H9 (cell line): ENCODE measurements around the gene CORO1C. TPM values are rescaled to one million over a fixed set of nuclear protein-coding genes. Genes with fewer than 3 reads are reported as not detected.

Experiments used
- DNase-seq: peaks from one replicate; pipeline ENCODE4 v3.0.0-alpha.2; 2017
- H2AFZ ChIP-seq: one replicate; pipeline ENCODE4 v1.6.1; 2013; ENCODE audit warnings: mild to moderate bottlenecking, low read length, control low read depth, moderate library complexity
- H2AK5ac ChIP-seq: 2 replicates; pipeline ENCODE4 v1.6.1; 2013; ENCODE audit warnings: low read length, control low read depth, mixed read lengths; ENCODE audit not compliant: insufficient read length
- H2BK120ac ChIP-seq: one replicate; pipeline ENCODE4 v1.6.1; 2013; ENCODE audit warnings: low read depth, mild to moderate bottlenecking, low read length, control low read depth, inconsistent platforms; ENCODE audit not compliant: poor library complexity, severe bottlenecking
- H2BK12ac ChIP-seq: 2 replicates; pipeline ENCODE4 v1.6.1; 2013; ENCODE audit warnings: low read length, control low read depth, mixed read lengths, low read depth; ENCODE audit not compliant: insufficient read length
- H2BK15ac ChIP-seq: 2 replicates; pipeline ENCODE4 v1.6.1; 2013; ENCODE audit warnings: low read depth, low read length, control low read depth
- H2BK20ac ChIP-seq: one replicate; pipeline ENCODE4 v1.6.1; 2013; ENCODE audit warnings: low read depth, mild to moderate bottlenecking, low read length, control low read depth, inconsistent platforms; ENCODE audit not compliant: poor library complexity, severe bottlenecking
- H2BK5ac ChIP-seq: 2 replicates; pipeline ENCODE4 v1.6.1; 2013; ENCODE audit warnings: low read length, control low read depth, mixed read lengths; ENCODE audit not compliant: insufficient read length
- H3K14ac ChIP-seq: 2 replicates; pipeline ENCODE4 v1.6.1; 2013; ENCODE audit warnings: low read length, control low read depth; ENCODE audit not compliant: insufficient read depth
- H3K18ac ChIP-seq: 2 replicates; pipeline ENCODE4 v1.6.1; 2013; ENCODE audit warnings: low read depth, mild to moderate bottlenecking, mixed read lengths, low read length, control low read depth; ENCODE audit not compliant: insufficient read length
- H3K23ac ChIP-seq: 2 replicates; pipeline ENCODE4 v1.6.1; 2013; ENCODE audit warnings: low read length, control low read depth, mixed read lengths, low read depth; ENCODE audit not compliant: insufficient read length
- H3K23me2 ChIP-seq: 2 replicates; pipeline ENCODE4 v1.6.1; 2013; ENCODE audit warnings: low read depth, mild to moderate bottlenecking, mixed read lengths, low read length, control low read depth; ENCODE audit not compliant: insufficient read length, poor library complexity, severe bottlenecking
- H3K27ac ChIP-seq: 2 replicates; pipeline ENCODE4 v1.5.1; 2013; ENCODE audit warnings: low read length, control low read depth, mixed read lengths, low read depth; ENCODE audit not compliant: insufficient read length
- H3K27me3 ChIP-seq: 2 replicates; pipeline ENCODE4 v1.6.1; 2013; ENCODE audit warnings: low read length, control low read depth, inconsistent platforms; ENCODE audit not compliant: insufficient read depth
- H3K4ac ChIP-seq: 2 replicates; pipeline ENCODE4 v1.6.1; 2013; ENCODE audit warnings: low read depth, mild to moderate bottlenecking, control low read depth, inconsistent platforms, low read length, moderate library complexity
- H3K4me1 ChIP-seq: 2 replicates; pipeline ENCODE4 v1.6.1; 2013; ENCODE audit warnings: low read length, control low read depth, inconsistent platforms; ENCODE audit not compliant: insufficient read depth
- H3K4me2 ChIP-seq: 2 replicates; pipeline ENCODE4 v1.6.1; 2013; ENCODE audit warnings: low read length, control low read depth, mixed read lengths; ENCODE audit not compliant: insufficient read length, insufficient read depth
- H3K56ac ChIP-seq: 2 replicates; pipeline ENCODE4 v1.6.1; 2013; ENCODE audit warnings: low read depth, mild to moderate bottlenecking, mixed read lengths, low read length, control low read depth; ENCODE audit not compliant: insufficient read length
- H3K79me1 ChIP-seq: 2 replicates; pipeline ENCODE4 v1.6.1; 2013; ENCODE audit warnings: low read depth, mild to moderate bottlenecking, moderate library complexity, low read length, control low read depth, inconsistent platforms; ENCODE audit not compliant: insufficient read depth, poor library complexity, severe bottlenecking
- H3K79me2 ChIP-seq: 2 replicates; pipeline ENCODE4 v1.6.1; 2013; ENCODE audit warnings: low read length, control low read depth, inconsistent platforms; ENCODE audit not compliant: insufficient read depth
- H3K9ac ChIP-seq: 2 replicates; pipeline ENCODE4 v1.6.1; 2013; ENCODE audit warnings: low read length, control low read depth, mixed read lengths; ENCODE audit not compliant: insufficient read length; ENCODE audit errors: extremely low read depth
- H3K9me3 ChIP-seq: one replicate; pipeline ENCODE4 v1.6.1; 2013; ENCODE audit warnings: low read depth, low read length, inconsistent platforms; ENCODE audit not compliant: control insufficient read depth
- H3T11ph ChIP-seq: one replicate; pipeline ENCODE4 v1.6.1; 2013; ENCODE audit warnings: mild to moderate bottlenecking, low read length, control low read depth, inconsistent platforms
- H4K20me1 ChIP-seq: one replicate; pipeline ENCODE4 v1.6.1; 2013; ENCODE audit not compliant: control insufficient read depth, insufficient read length, insufficient read depth
- H4K5ac ChIP-seq: 2 replicates; pipeline ENCODE4 v1.6.1; 2013; ENCODE audit warnings: low read depth, mild to moderate bottlenecking, mixed read lengths, low read length, control low read depth; ENCODE audit not compliant: insufficient read length
- H4K8ac ChIP-seq: replicated peaks from 2 replicates; pipeline ENCODE4 v1.6.1; 2013; ENCODE audit warnings: low read length, control low read depth, mixed read lengths, low read depth; ENCODE audit not compliant: insufficient read length
- H4K91ac ChIP-seq: 2 replicates; pipeline ENCODE4 v1.6.1; 2013; ENCODE audit warnings: low read depth, mild to moderate bottlenecking, moderate library complexity, mixed read lengths, low read length, control low read depth; ENCODE audit not compliant: insufficient read length
- H3K27ac Mint-ChIP-seq, 3 experiments: 2 replicates in 2 of 3; 3 replicates in 1 of 3; pipeline ENCODE4 v1.8.0; 2020 to 2021; ENCODE audit warnings: mixed read lengths in 3 of 3, mild to moderate bottlenecking in 1 of 3, moderate library complexity in 1 of 3
- H3K27me3 Mint-ChIP-seq: 2 replicates; pipeline ENCODE4 v1.8.0; 2021; ENCODE audit warnings: low read depth, mild to moderate bottlenecking, moderate library complexity, mixed read lengths
- H3K36me3 Mint-ChIP-seq, 3 experiments: 2 replicates in 2 of 3; 3 replicates in 1 of 3; pipeline ENCODE4 v1.8.0; 2020 to 2021; ENCODE audit warnings: low read depth in 3 of 3, mixed read lengths in 3 of 3; ENCODE audit not compliant: insufficient read depth in 1 of 3
- H3K4me1 Mint-ChIP-seq, 2 experiments: 2 replicates each; pipeline ENCODE4 v1.8.0; 2020; ENCODE audit warnings: mixed read lengths in 2 of 2
- H3K4me3 Mint-ChIP-seq, 2 experiments: 2 replicates in 1 of 2; 3 replicates in 1 of 2; pipeline ENCODE4 v1.8.0; 2020 to 2021; ENCODE audit warnings: mild to moderate bottlenecking in 2 of 2, mixed read lengths in 2 of 2, moderate library complexity in 1 of 2
- H3K9me3 Mint-ChIP-seq, 2 experiments: 2 replicates in 1 of 2; 3 replicates in 1 of 2; pipeline ENCODE4 v1.8.0; 2020; ENCODE audit warnings: mild to moderate bottlenecking in 2 of 2, mixed read lengths in 2 of 2, moderate library complexity in 1 of 2
- CTCF ChIP-seq: fragments of 200-600 bp; sonication (generic); conservative IDR thresholded peaks from 3 replicates; pipeline ENCODE4 v1.8.0; 2021; ENCODE audit warnings: antibody characterized with exemption, mild to moderate bottlenecking
- WGBS: extraction: QIAGEN DNeasy Blood & Tissue Kit; methylation state at CpG from one replicate; pipeline ENCODE4 v1.1.7; 2013; ENCODE audit warnings: missing lambda C conversion rate, low lambda C conversion rate, mixed read lengths; ENCODE audit not compliant: insufficient read length; ENCODE audit errors: extremely low coverage; 5-methylcytosine and 5-hydroxymethylcytosine counted together
- total RNA-seq: library from RNA; stranded (reverse); gene quantifications from 2 replicates; pipeline ENCODE4 v1.2.1, GENCODE V29; 2021

The CORO1C gene
- total RNA-seq, 1 experiment from 2014 or later: 154 TPM

- Histone ChIP-seq H3K4ac (no peak overlapping the region), H3K9me3 (no peaks in the 10 kb centered on the region), H2BK20ac (no peak overlapping the region), H3K14ac (no peak overlapping the region), H2AK5ac (no peak overlapping the region), H3T11ph (no peak overlapping the region), H2BK5ac (no peak overlapping the region), H2AFZ (no peak overlapping the region), H3K27ac (no peak overlapping the region), H4K8ac (no peak overlapping the region), H3K23me2 (no peaks in the 10 kb centered on the region), H4K20me1 (no peaks in the 10 kb centered on the region), H3K56ac (no peak overlapping the region), H3K4me2 (no peak overlapping the region), H3K9ac (no peak overlapping the region), H3K23ac (no peak overlapping the region), H3K79me1 (no peaks in the 10 kb centered on the region), H2BK12ac (no peak overlapping the region), H4K5ac (no peak overlapping the region), H3K27me3 (no peaks in the 10 kb centered on the region), H4K91ac (no peak overlapping the region), H3K79me2 (no peaks in the 10 kb centered on the region), H2BK120ac (no peak overlapping the region), H3K18ac (no peak overlapping the region), H2BK15ac (no peak overlapping the region), H3K4me1 (no peaks in the 10 kb centered on the region)
- TF ChIP-seq CTCF: no peak
- Mint-ChIP-seq H3K9me3 (no peaks in the 10 kb centered on the region; a peak in 1 of 5 replicates), H3K4me3 (no peak overlapping the region), H3K27me3 (peaks cover 1% of the 10 kb centered on the region; the same call in 1 of the 2 replicates), H3K27ac (no peak overlapping the region), H3K36me3 (no peaks in the 10 kb centered on the region), H3K4me1 (peaks cover 16 to 27% of the 10 kb centered on the region in 2 experiments)
- no peak for DNase-seq
- no CpG with 5 or more reads among the region's 4 CpGs for WGBS
Observed at GRCh38 chr12:108605690-108606406, 125.5 kb downstream of the CORO1C start.
